ENCODE measurements around the gene GPR3. TPM values are rescaled to one million over a fixed set of nuclear protein-coding genes. Genes with fewer than 3 reads are reported as not detected.

GPR3 gene
- total and polyA plus RNA-seq, 10 of the 15 experiments (the other 5 are each of a cell fraction or from before 2014, with no cell fraction given) = 0.33 to 1.4 (median 0.63) TPM; not detected in 3

DNA sequence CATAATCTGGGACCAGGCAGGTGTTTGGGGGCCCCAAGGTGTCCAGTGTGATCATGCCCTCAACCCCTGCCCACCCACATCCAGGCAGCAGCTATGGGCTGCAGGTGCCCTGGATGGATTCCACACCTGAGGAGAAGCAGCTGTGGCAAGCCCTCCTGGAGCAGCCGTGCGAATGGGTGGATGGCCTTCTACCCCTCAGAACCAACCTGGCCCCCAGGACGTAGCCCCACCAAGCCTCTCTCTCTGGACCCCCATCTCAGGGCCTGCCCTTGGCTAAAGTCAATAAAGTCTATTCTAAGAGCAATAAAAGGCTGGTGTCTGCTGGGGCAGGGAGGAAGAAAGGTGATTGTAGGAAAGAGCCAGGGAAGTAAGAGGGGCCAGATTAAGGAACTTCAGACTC is 38.8 kb upstream of the GPR3 start:
- Histone ChIP-seq H3K27me3 (replicated peaks in 1 of 2; ENCODE audit: control insufficient read depth in 2 of 2, insufficient read depth in 2 of 2, low read length in 1 of 2) (no peaks in the 10 kb centered on the region; a peak in 1 of 4 replicates), H3K27ac (ENCODE audit: control insufficient read depth, insufficient read depth) (no peak overlapping the region), H3K36me3 (ENCODE audit: control insufficient read depth in 2 of 2, insufficient read depth in 2 of 2, low read length in 1 of 2) (no peaks in the 10 kb centered on the region), H3K4me1 (ENCODE audit: control insufficient read depth, insufficient read depth, low read length) (peaks cover 4% of the 10 kb centered on the region), H4K20me1 (ENCODE audit: control insufficient read depth, insufficient read depth) (no peaks in the 10 kb centered on the region), H3K4me2 (ENCODE audit: control insufficient read depth, insufficient read depth) (no peak overlapping the region), H3K79me2 (ENCODE audit: control insufficient read depth, insufficient read depth, low read length) (no peaks in the 10 kb centered on the region), H2AFZ (ENCODE audit: control insufficient read depth, low read depth, low read length) (no peak overlapping the region), H3K4me3 (no peak overlapping the region), H3K9ac (ENCODE audit: control insufficient read depth, insufficient read depth, low read length) (no peak overlapping the region), H3K9me3 (replicated peaks; ENCODE audit: control insufficient read depth, insufficient read depth, low read length) (no peaks in the 10 kb centered on the region)
- FAIRE-seq = no peak
- in situ Hi-C loops (cut with MboI) (no loop called here), intact Hi-C loops (cut with micrococcal nuclease; ENCODE audit: unreplicated experiment) (no loop called here)
- RAD21 ChIA-PET (ENCODE audit: unreplicated experiment) = no interaction called here
- BruUV-seq (replicated peaks) = no TSS peak
- SMC1A ChIA-PET (ENCODE audit: uncharacterized antibody, unreplicated experiment) = interaction anchor here (0.6 to 1.2 kb wide), 2 partner anchors 34 to 218 kb away, joined by 3 read pairs; no protein-coding TSS in a partner anchor
- CTCF ChIA-PET = interaction anchor here (1.1 to 8.7 kb wide), 7 partner anchors 13 to 248 kb away, joined by 3 to 126 read pairs (median 14); partner anchors contain the start of genes GPR3 and MAP3K6
- DNase-seq (ENCODE audit: low read depth, low spot score) = no peak
- TF ChIP-seq SPI1 (IDR thresholded peaks at IDR 0.05; ENCODE audit: borderline replicate concordance, insufficient read depth, low read depth, low read length) (no peak), RCOR1 (conservative IDR thresholded peaks at IDR 0.05; ENCODE audit: low read depth, low read length) (no peak), EZH2 (IDR thresholded peaks at IDR 0.05; ENCODE audit: borderline replicate concordance, control insufficient read depth, low read depth, low read length) (no peak), TCF3 (IDR thresholded peaks at IDR 0.05; ENCODE audit: borderline replicate concordance, insufficient read depth, low read depth, low read length) (no peak), MEF2B (IDR thresholded peaks at IDR 0.05; ENCODE audit: partially characterized antibody, poor library complexity, severe bottlenecking) (no peak), YBX1 (IDR thresholded peaks at IDR 0.05) (no peak), SMAD1 (IDR thresholded peaks at IDR 0.05; ENCODE audit: low read depth, partially characterized antibody) (no peak), IRF4 (IDR thresholded peaks at IDR 0.05; ENCODE audit: low read depth, low read length) (no peak), HDGF (IDR thresholded peaks at IDR 0.05) (no peak), NR2C2 (IDR thresholded peaks at IDR 0.05; ENCODE audit: borderline replicate concordance, control insufficient read depth, insufficient read length, low read depth) (no peak), NFXL1 (IDR thresholded peaks at IDR 0.05; ENCODE audit: borderline replicate concordance) (no peak), ZBED1 (IDR thresholded peaks at IDR 0.05; ENCODE audit: borderline replicate concordance) (no peak), NR2F1 (conservative IDR thresholded peaks at IDR 0.05) (no peak)
- TF ChIP-seq, protein P1, sequence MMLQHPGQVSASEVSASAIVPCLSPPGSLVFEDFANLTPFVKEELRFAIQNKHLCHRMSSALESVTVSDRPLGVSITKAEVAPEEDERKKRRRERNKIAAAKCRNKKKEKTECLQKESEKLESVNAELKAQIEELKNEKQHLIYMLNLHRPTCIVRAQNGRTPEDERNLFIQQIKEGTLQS (IDR thresholded peaks at IDR 0.05; ENCODE audit: borderline replicate concordance, extremely low read depth, low read depth, low read length) = no peak
- TF ChIP-seq, protein P2, sequence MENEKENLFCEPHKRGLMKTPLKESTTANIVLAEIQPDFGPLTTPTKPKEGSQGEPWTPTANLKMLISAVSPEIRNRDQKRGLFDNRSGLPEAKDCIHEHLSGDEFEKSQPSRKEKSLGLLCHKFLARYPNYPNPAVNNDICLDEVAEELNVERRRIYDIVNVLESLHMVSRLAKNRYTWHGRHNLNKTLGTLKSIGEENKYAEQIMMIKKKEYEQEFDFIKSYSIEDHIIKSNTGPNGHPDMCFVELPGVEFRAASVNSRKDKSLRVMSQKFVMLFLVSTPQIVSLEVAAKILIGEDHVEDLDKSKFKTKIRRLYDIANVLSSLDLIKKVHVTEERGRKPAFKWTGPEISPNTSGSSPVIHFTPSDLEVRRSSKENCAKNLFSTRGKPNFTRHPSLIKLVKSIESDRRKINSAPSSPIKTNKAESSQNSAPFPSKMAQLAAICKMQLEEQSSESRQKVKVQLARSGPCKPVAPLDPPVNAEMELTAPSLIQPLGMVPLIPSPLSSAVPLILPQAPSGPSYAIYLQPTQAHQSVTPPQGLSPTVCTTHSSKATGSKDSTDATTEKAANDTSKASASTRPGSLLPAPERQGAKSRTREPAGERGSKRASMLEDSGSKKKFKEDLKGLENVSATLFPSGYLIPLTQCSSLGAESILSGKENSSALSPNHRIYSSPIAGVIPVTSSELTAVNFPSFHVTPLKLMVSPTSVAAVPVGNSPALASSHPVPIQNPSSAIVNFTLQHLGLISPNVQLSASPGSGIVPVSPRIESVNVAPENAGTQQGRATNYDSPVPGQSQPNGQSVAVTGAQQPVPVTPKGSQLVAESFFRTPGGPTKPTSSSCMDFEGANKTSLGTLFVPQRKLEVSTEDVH (IDR thresholded peaks at IDR 0.05; ENCODE audit: low read depth, partially characterized antibody) = no peak
- TF ChIP-seq, protein P3, sequence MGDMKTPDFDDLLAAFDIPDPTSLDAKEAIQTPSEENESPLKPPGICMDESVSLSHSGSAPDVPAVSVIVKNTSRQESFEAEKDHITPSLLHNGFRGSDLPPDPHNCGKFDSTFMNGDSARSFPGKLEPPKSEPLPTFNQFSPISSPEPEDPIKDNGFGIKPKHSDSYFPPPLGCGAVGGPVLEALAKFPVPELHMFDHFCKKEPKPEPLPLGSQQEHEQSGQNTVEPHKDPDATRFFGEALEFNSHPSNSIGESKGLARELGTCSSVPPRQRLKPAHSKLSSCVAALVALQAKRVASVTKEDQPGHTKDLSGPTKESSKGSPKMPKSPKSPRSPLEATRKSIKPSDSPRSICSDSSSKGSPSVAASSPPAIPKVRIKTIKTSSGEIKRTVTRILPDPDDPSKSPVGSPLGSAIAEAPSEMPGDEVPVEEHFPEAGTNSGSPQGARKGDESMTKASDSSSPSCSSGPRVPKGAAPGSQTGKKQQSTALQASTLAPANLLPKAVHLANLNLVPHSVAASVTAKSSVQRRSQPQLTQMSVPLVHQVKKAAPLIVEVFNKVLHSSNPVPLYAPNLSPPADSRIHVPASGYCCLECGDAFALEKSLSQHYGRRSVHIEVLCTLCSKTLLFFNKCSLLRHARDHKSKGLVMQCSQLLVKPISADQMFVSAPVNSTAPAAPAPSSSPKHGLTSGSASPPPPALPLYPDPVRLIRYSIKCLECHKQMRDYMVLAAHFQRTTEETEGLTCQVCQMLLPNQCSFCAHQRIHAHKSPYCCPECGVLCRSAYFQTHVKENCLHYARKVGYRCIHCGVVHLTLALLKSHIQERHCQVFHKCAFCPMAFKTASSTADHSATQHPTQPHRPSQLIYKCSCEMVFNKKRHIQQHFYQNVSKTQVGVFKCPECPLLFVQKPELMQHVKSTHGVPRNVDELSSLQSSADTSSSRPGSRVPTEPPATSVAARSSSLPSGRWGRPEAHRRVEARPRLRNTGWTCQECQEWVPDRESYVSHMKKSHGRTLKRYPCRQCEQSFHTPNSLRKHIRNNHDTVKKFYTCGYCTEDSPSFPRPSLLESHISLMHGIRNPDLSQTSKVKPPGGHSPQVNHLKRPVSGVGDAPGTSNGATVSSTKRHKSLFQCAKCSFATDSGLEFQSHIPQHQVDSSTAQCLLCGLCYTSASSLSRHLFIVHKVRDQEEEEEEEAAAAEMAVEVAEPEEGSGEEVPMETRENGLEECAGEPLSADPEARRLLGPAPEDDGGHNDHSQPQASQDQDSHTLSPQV (IDR thresholded peaks at IDR 0.05) = no peak
- WGBS (ENCODE audit: insufficient coverage, insufficient replicate concordance, low lambda C conversion rate, missing lambda C conversion rate) = 64% methylated on average over 3 of the region's 3 CpGs
- POLR2A ChIA-PET = no interaction called here
- no peak for ATAC-seq
